Measurements from ENCODE around the gene ZFP62.
"Not testable (repeated sequence)": the region's sequence is repeated elsewhere in the genome, so short reads cannot be mapped to it uniquely, and the experiment has no call there.

ZFP62 gene

GRCh38 chr5:180860887-180861822 lies at the start of gene ZFP62:
Gene ZFP62, minus strand, starts transcription at chr5:180861276. Its CDS starts 57 bp downstream, at chr5:180861219.
- DNase-seq (ENCODE audit: low read depth, low spot score) = peak; percentile 87

- DNase-seq (ENCODE audit: low read depth, low spot score) = no peak
Measured at GRCh38 chr5:180910735-180911134, 49.7 kb upstream of the ZFP62 start.

GRCh38 chr5:180910182-180910581 lies 49.1 kb upstream of the ZFP62 start:
- no peak for DNase-seq (ENCODE audit: low read depth, low spot score)

GRCh38 chr5:180909782-180910181 lies 48.7 kb upstream of the ZFP62 start:
- no peak for DNase-seq (ENCODE audit: low read depth, low spot score)

- no peak for DNase-seq (ENCODE audit: low read depth, low spot score)
Measured at GRCh38 chr5:180908998-180909731, 48.1 kb upstream of the ZFP62 start.

GRCh38 chr5:180908400-180908799 lies 47.3 kb upstream of the ZFP62 start:
- DNase-seq (ENCODE audit: low read depth, low spot score) = no peak

GRCh38 chr5:180901319-180902009 lies 40.4 kb upstream of the ZFP62 start:
- no peak for DNase-seq (ENCODE audit: low read depth, low spot score)

GRCh38 chr5:180900178-180900577 lies 39.1 kb upstream of the ZFP62 start:
- no peak for DNase-seq (ENCODE audit: low read depth, low spot score)

GRCh38 chr5:180898621-180899246 lies 37.7 kb upstream of the ZFP62 start, which contains the start of gene BTNL8:
Gene BTNL8, plus strand, starts transcription at chr5:180899159. Its CDS starts 152 bp downstream, at chr5:180899311.
- DNase-seq (ENCODE audit: low read depth, low spot score) = no peak

- not testable (repeated sequence) for DNase-seq (ENCODE audit: low read depth, low spot score)
Measured at GRCh38 chr5:180895330-180895729, 34.3 kb upstream of the ZFP62 start.

GRCh38 chr5:180889381-180889780 lies 28.3 kb upstream of the ZFP62 start:
- no peak for DNase-seq (ENCODE audit: low read depth, low spot score)

- DNase-seq (ENCODE audit: low read depth, low spot score) = peak; percentile 23
Measured at GRCh38 chr5:180885845-180886529, 24.9 kb upstream of the ZFP62 start.

- DNase-seq (ENCODE audit: low read depth, low spot score) = no peak
Measured at GRCh38 chr5:180875860-180876426, 14.9 kb upstream of the ZFP62 start.

- no peak for DNase-seq (ENCODE audit: low read depth, low spot score)
Measured at GRCh38 chr5:180874804-180875582, 13.9 kb upstream of the ZFP62 start.

GRCh38 chr5:180873615-180874520 lies 12.8 kb upstream of the ZFP62 start:
- no peak for DNase-seq (ENCODE audit: low read depth, low spot score)

GRCh38 chr5:180872419-180872818 lies 11.3 kb upstream of the ZFP62 start:
- DNase-seq (ENCODE audit: low read depth, low spot score) = no peak

- DNase-seq (ENCODE audit: low read depth, low spot score) = no peak
Measured at GRCh38 chr5:180870276-180871068, 9.4 kb upstream of the ZFP62 start.

GRCh38 chr5:180869587-180869986 lies 8.5 kb upstream of the ZFP62 start:
- no peak for DNase-seq (ENCODE audit: low read depth, low spot score)

Measured in iPS DF 19.7 (cell line).